Measurements from ENCODE around the gene NDUFS2.
A peak's percentile ranks its signal among the peaks of the same experiment; 100 is the strongest.

The NDUFS2 gene

GRCh38 chr1:161201836-161202712 lies at the start of gene NDUFS2:
TSS of gene NDUFS2 (plus strand) at chr1:161202367. CDS start at chr1:161202386, 19 bp downstream.
- peak; percentile 97 for DNase-seq

- DNase-seq = no peak
Observed at GRCh38 chr1:161153176-161153575, 49.0 kb upstream of the NDUFS2 start.

GRCh38 chr1:161153682-161154337 lies 48.4 kb upstream of the NDUFS2 start, which contains the start of gene UFC1:
TSS of gene UFC1 (plus strand) at chr1:161153978. CDS start at chr1:161153998, 20 bp downstream.
- peak; percentile 93 for DNase-seq

GRCh38 chr1:161157867-161158266 lies 44.3 kb upstream of the NDUFS2 start:
- DNase-seq = no peak

- DNase-seq = no peak
Observed at GRCh38 chr1:161158316-161159010, 43.7 kb upstream of the NDUFS2 start.

- DNase-seq = peak; percentile 96
Observed at GRCh38 chr1:161159087-161159912, 42.9 kb upstream of the NDUFS2 start, which contains the start of gene USP21. TSS of gene USP21 (plus strand) at chr1:161159500. CDS start at chr1:161160641, 1,141 bp downstream.

GRCh38 chr1:161159913-161160243 lies 42.3 kb upstream of the NDUFS2 start:
- DNase-seq = no peak

- DNase-seq = no peak
Observed at GRCh38 chr1:161160671-161161145, 41.5 kb upstream of the NDUFS2 start.

GRCh38 chr1:161161652-161162051 lies 40.5 kb upstream of the NDUFS2 start:
- DNase-seq = no peak

GRCh38 chr1:161162052-161162451 lies 40.1 kb upstream of the NDUFS2 start:
- DNase-seq = no peak

GRCh38 chr1:161162806-161163205 lies 39.4 kb upstream of the NDUFS2 start:
- no peak for DNase-seq

GRCh38 chr1:161163793-161164192 lies 38.4 kb upstream of the NDUFS2 start:
- no peak for DNase-seq

GRCh38 chr1:161164901-161165610 lies 37.1 kb upstream of the NDUFS2 start:
- no peak for DNase-seq

- DNase-seq = peak; percentile 99
Observed at GRCh38 chr1:161165742-161166668, 36.2 kb upstream of the NDUFS2 start, which contains the start of gene PPOX. TSS of gene PPOX (plus strand) at chr1:161166426. CDS start at chr1:161166848, 422 bp downstream.

- DNase-seq = peak; percentile 18
Observed at GRCh38 chr1:161166669-161167548, 35.3 kb upstream of the NDUFS2 start.

- no peak for DNase-seq
Observed at GRCh38 chr1:161168906-161169305, 33.3 kb upstream of the NDUFS2 start.

- no peak for DNase-seq
Observed at GRCh38 chr1:161171191-161171590, 31.0 kb upstream of the NDUFS2 start.

- no peak for DNase-seq
Observed at GRCh38 chr1:161171696-161172095, 30.5 kb upstream of the NDUFS2 start.

- no peak for DNase-seq
Observed at GRCh38 chr1:161172349-161172748, 29.8 kb upstream of the NDUFS2 start.
